A549 (cell line): Measurements from ENCODE around the gene NPB. TPM values are rescaled to one million over a fixed set of nuclear protein-coding genes. Genes with fewer than 3 reads are reported as not detected.

Experiments
- ATAC-seq, 2 experiments: fragments of 200-7000 bp in 1 of 2; fragments of >200 bp in 1 of 2; cut with Nextera tagmentation in 1 of 2; cut with Tn5 transposase in 1 of 2; 3 replicates each; pipeline versions ENCODE4 v1.8.0 to v1.9.1; 2018 to 2020; ENCODE audit warnings: mild to moderate bottlenecking in 1 of 2, moderate library complexity in 1 of 2
- CTCF ChIA-PET: fragments of 300-600 bp; sonication (Branson Sonifier 250); formaldehyde crosslinking; extraction: SDS; loops from one replicate; lab custom pipeline; 2021; ENCODE audit warnings: antibody characterized with exemption, inconsistent platforms; lab: Yijun Ruan, JAX
- POLR2A ChIA-PET: fragments of 350-600 bp; formaldehyde crosslinking; extraction: SDS; loops from one replicate; lab custom pipeline; 2021; ENCODE audit warnings: antibody characterized with exemption, inconsistent platforms; lab: Yijun Ruan, JAX
- DNase-seq, 2 experiments: peaks; one replicate each; pipeline versions ENCODE4 v3.0.0 to v3.0.0-alpha.2; 2011 to 2016; ENCODE audit warnings: low read depth in 1 of 2, low spot score in 1 of 2
- FAIRE-seq: peaks from 2 replicates; lab custom pipeline; 2011; peaks lifted over from hg19 to GRCh38; lab: Jason Lieb, UNC
- H3K27ac ChIP-seq, 2 experiments: fragments of >200 bp; sonication (Bioruptor Twin); formaldehyde crosslinking; 3 replicates each; pipeline ENCODE4 v1.5.1; 2016 to 2017
- H3K4me1 ChIP-seq: fragments of >200 bp; sonication (Bioruptor Twin); formaldehyde crosslinking; 3 replicates; pipeline ENCODE4 v1.6.1; 2016
- H3K4me2 ChIP-seq: fragments of >200 bp; sonication (Bioruptor Twin); formaldehyde crosslinking; 3 replicates; pipeline ENCODE4 v1.6.1; 2016
- H3K4me3 ChIP-seq: fragments of >200 bp; sonication (Bioruptor Twin); formaldehyde crosslinking; 3 replicates; pipeline ENCODE4 v1.5.1; 2016
- H3K9me3 ChIP-seq: fragments of >200 bp; sonication (Bioruptor Twin); formaldehyde crosslinking; 3 replicates; pipeline ENCODE4 v1.6.1; 2016
- CTCF ChIP-seq: fragments of >200 bp; sonication (Bioruptor Twin); formaldehyde crosslinking; IDR thresholded peaks from 3 replicates; pipeline ENCODE4 v1.5.1; 2016
- ESRRA ChIP-seq: fragments of 150-350 bp; IDR thresholded peaks from 2 replicates; pipeline ENCODE4 v1.6.1; 2014; ENCODE audit warnings: mild to moderate bottlenecking, low read length, borderline replicate concordance
- FOSB ChIP-seq: fragments of 250-450 bp; sonication (Bioruptor Pico); IDR thresholded peaks from 2 replicates; pipeline ENCODE4 v1.5.0; 2020; ENCODE audit warnings: mild to moderate bottlenecking, moderate library complexity
- GATA3 ChIP-seq: IDR thresholded peaks from 2 replicates; pipeline ENCODE4 v1.6.1; 2012; ENCODE audit warnings: borderline replicate concordance
- HEYL ChIP-seq: fragments of 250-450 bp; sonication (Bioruptor Pico); IDR thresholded peaks from 2 replicates; pipeline ENCODE4 v1.8.0; 2021; ENCODE audit warnings: mild to moderate bottlenecking, moderate library complexity
- JUN ChIP-seq, 2 experiments: fragments of >200 bp; sonication (Bioruptor Twin); formaldehyde crosslinking; IDR thresholded peaks; 2 replicates in 1 of 2; 3 replicates in 1 of 2; pipeline ENCODE4 v1.6.1; 2016 to 2017
- KDM1A ChIP-seq: fragments of 200-600 bp; sonication (generic); IDR thresholded peaks from 2 replicates; pipeline ENCODE4 v1.6.1; 2016; ENCODE audit warnings: low read depth, mild to moderate bottlenecking
- KDM5A ChIP-seq: fragments of 200-600 bp; sonication (generic); IDR thresholded peaks from 2 replicates; pipeline ENCODE4 v1.6.1; 2016; ENCODE audit warnings: antibody characterized with exemption, mild to moderate bottlenecking
- MAX ChIP-seq: IDR thresholded peaks from 2 replicates; pipeline ENCODE4 v1.6.1; 2012
- MYC ChIP-seq: IDR thresholded peaks from 2 replicates; pipeline ENCODE4 v1.6.1; 2012; ENCODE audit warnings: mild to moderate bottlenecking, inconsistent platforms, low read length, improper control_type of control experiment, borderline replicate concordance
- NFE2L2 ChIP-seq: fragments of 150-350 bp; conservative IDR thresholded peaks from 2 replicates; pipeline ENCODE4 v1.6.1; 2014; ENCODE audit warnings: low read length
- NR3C1 ChIP-seq: fragments of >200 bp; sonication (Bioruptor Twin); formaldehyde crosslinking; IDR thresholded peaks from 3 replicates; pipeline ENCODE4 v1.6.1; 2017
- PHF8 ChIP-seq: fragments of 200-600 bp; sonication (generic); IDR thresholded peaks from 2 replicates; pipeline ENCODE4 v1.6.1; 2016; ENCODE audit warnings: low read depth, mild to moderate bottlenecking, antibody characterized with exemption, moderate library complexity, borderline replicate concordance
- POLR2A ChIP-seq: IDR thresholded peaks from 2 replicates; pipeline ENCODE4 v1.6.1; 2012; ENCODE audit warnings: mild to moderate bottlenecking, low read length
- RARB ChIP-seq: fragments of 250-450 bp; sonication (Bioruptor Pico); IDR thresholded peaks from 2 replicates; pipeline ENCODE4 v1.8.0; 2021; ENCODE audit warnings: mild to moderate bottlenecking, moderate library complexity
- RCOR1 ChIP-seq: fragments of 150-350 bp; IDR thresholded peaks from 2 replicates; pipeline ENCODE4 v1.6.1; 2014; ENCODE audit warnings: antibody characterized with exemption, low read length, low read depth
- RNF2 ChIP-seq: fragments of 200-600 bp; sonication (generic); IDR thresholded peaks from 2 replicates; pipeline ENCODE4 v1.6.1; 2016; ENCODE audit warnings: low read depth, mild to moderate bottlenecking, antibody characterized with exemption, moderate library complexity, borderline replicate concordance
- SMC3 ChIP-seq: fragments of >200 bp; sonication (Bioruptor Twin); formaldehyde crosslinking; IDR thresholded peaks from 3 replicates; pipeline ENCODE4 v1.6.1; 2018; ENCODE audit warnings: inconsistent platforms
- SREBF2 ChIP-seq: fragments of 450-650 bp; IDR thresholded peaks from 2 replicates; pipeline ENCODE4 v1.6.1; 2014; ENCODE audit warnings: mild to moderate bottlenecking, moderate library complexity
- ZNF302 ChIP-seq: fragments of 250-450 bp; sonication (Bioruptor Pico); IDR thresholded peaks from 2 replicates; pipeline ENCODE4 v1.9.0; 2021; ENCODE audit warnings: inconsistent platforms, mild to moderate bottlenecking, moderate library complexity
- WGBS: methylation state at CpG from one replicate; pipeline ENCODE4 v1.1.6; 2017; ENCODE audit errors: missing lambda C conversion rate; 5-methylcytosine and 5-hydroxymethylcytosine counted together
- polyA plus RNA-seq, 4 experiments: library from polyadenylated mRNA; depleted of rRNA in 3 of 4; stranded (reverse); fragments of >200 nt; fragmentation: RNase III in 1 of 4; extraction: RNeasy Plus Mini Kit Qiagen cat#74134 plus additional on column Dnase treatment in 1 of 4; gene quantifications; 2 replicates in 3 of 4; 3 replicates in 1 of 4; pipeline ENCODE4 v1.2.3, GENCODE V29; 2011 to 2017
- TF ChIP-seq, protein P1 (sequence below): fragments of 250-450 bp; sonication (Bioruptor Pico); IDR thresholded peaks from 2 replicates; pipeline ENCODE4 v1.5.0; 2021; ENCODE audit warnings: mild to moderate bottlenecking, moderate library complexity, borderline replicate concordance
- TF ChIP-seq, protein P2 (sequence below): fragments of 150-350 bp; IDR thresholded peaks from 2 replicates; pipeline ENCODE4 v1.6.1; 2014; ENCODE audit warnings: low read depth, mild to moderate bottlenecking, low read length
- TF ChIP-seq, protein P3 (sequence below): fragments of >200 bp; sonication (Bioruptor Twin); formaldehyde crosslinking; IDR thresholded peaks from 3 replicates; pipeline ENCODE4 v1.6.1; 2016

Gene NPB
- polyA plus RNA-seq, 2 of the 4 experiments (the other 2 are of a cell fraction): 0.41 to 0.45 TPM

- WGBS: 88% methylated on average over 27 of the region's 30 CpGs
- FAIRE-seq (no peak), DNase-seq (no peak), ATAC-seq (no peak)
- Histone ChIP-seq H3K4me1 (peaks cover 27% of the 10 kb centered on the region), H3K9me3 (no peaks in the 10 kb centered on the region), H3K4me3 (peak overlapping the region; percentile 88; the same call in 2 of the 3 replicates), H3K4me2 (peak overlapping the region; percentile 87), H3K27ac (peak overlapping the region in 1 of 2 experiments; percentile 94; a peak in 3 of 6 replicates)
- TF ChIP-seq ESRRA (no peak), POLR2A (no peak), KDM1A (no peak), ZNF302 (CRISPR knock-in tag) (no peak), MAX (no peak), HEYL (CRISPR knock-in tag) (no peak)
- TF ChIP-seq, protein P1, sequence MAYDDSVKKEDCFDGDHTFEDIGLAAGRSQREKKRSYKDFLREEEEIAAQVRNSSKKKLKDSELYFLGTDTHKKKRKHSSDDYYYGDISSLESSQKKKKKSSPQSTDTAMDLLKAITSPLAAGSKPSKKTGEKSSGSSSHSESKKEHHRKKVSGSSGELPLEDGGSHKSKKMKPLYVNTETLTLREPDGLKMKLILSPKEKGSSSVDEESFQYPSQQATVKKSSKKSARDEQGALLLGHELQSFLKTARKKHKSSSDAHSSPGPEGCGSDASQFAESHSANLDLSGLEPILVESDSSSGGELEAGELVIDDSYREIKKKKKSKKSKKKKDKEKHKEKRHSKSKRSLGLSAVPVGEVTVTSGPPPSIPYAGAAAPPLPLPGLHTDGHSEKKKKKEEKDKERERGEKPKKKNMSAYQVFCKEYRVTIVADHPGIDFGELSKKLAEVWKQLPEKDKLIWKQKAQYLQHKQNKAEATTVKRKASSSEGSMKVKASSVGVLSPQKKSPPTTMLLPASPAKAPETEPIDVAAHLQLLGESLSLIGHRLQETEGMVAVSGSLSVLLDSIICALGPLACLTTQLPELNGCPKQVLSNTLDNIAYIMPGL: no peak
- ChIA-PET POLR2A (no interaction called here), CTCF (interaction anchor here (0.7 to 2.6 kb wide), 6 partner anchors 11 to 155 kb away, joined by 3 to 15 read pairs (median 4); partner anchors contain the start of gene MRPL12)
These were observed 43.7 kb upstream of the NPB start for GRCh38 chr17:81858170-81858966.

DNA sequence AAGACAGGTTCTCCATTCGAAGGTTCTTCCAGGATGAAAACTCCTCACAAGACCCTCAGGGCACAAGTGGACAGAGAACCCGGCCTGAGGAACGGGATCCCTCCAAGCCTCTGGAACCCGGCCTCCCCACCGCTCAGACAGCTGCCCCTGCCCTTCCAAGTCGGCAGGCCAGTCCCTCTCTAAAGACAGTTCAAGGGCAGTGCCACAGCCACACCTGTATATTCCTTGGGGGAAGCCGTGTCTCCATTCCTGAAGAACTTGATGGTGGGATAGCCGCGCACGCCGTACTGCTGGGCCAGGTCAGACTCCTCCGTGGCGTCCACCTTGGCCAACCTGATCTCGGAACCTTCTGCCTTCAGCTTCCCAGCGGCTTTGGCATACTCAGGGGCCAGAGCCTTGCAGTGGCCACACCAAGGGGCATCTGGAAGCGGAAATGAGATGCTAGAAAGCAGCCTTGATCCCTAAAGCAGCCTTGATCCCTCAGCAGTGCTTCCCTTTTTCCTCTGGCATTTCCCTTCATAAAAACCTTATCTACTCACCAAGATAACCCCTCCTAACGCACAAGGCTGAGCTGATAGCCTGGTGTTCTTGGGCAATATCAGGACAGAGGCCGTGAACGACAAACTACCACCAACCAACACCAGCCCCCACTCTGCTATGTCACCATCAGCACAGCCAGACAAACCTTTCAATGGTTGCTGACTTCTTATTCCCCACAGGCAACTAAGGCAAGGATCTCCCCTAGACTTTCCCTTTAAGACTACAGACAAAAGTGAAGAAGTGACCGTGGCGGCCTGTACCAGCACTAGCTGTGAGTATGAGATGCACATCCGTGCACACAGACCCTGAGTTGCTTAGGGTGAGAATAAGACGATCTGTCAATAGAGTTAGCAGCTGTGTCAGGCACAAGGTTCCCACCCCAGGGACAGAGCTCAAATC is 42.8 kb upstream of the NPB start:
- WGBS: 64% methylated on average over 23 of the region's 23 CpGs
- peak overlapping the region; percentile 87 for H3K4me2 ChIP-seq
- no peak for ATAC-seq
- H3K4me3 ChIP-seq: peak overlapping the region; percentile 88
- ChIA-PET CTCF (interaction anchor here (0.7 to 2.6 kb wide), 8 partner anchors 10 to 157 kb away, joined by 3 to 15 read pairs (median 4); partner anchors contain the start of genes MCRIP1 and MRPL12), POLR2A (interaction anchor here (0.6 to 1.0 kb wide), 2 partner anchors 25 to 64 kb away, joined by 3 to 5 read pairs; no protein-coding TSS in a partner anchor)
- DNase-seq: no peak
- TF ChIP-seq RARB (CRISPR knock-in tag): no peak
- TF ChIP-seq MYC: no peak
- TF ChIP-seq KDM1A: no peak
- TF ChIP-seq NR3C1: no peak
- TF ChIP-seq, protein P2, sequence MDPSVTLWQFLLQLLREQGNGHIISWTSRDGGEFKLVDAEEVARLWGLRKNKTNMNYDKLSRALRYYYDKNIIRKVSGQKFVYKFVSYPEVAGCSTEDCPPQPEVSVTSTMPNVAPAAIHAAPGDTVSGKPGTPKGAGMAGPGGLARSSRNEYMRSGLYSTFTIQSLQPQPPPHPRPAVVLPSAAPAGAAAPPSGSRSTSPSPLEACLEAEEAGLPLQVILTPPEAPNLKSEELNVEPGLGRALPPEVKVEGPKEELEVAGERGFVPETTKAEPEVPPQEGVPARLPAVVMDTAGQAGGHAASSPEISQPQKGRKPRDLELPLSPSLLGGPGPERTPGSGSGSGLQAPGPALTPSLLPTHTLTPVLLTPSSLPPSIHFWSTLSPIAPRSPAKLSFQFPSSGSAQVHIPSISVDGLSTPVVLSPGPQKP: no peak
- TF ChIP-seq FOSB (CRISPR knock-in tag): no peak
- TF ChIP-seq RNF2: no peak
- TF ChIP-seq, protein P3, sequence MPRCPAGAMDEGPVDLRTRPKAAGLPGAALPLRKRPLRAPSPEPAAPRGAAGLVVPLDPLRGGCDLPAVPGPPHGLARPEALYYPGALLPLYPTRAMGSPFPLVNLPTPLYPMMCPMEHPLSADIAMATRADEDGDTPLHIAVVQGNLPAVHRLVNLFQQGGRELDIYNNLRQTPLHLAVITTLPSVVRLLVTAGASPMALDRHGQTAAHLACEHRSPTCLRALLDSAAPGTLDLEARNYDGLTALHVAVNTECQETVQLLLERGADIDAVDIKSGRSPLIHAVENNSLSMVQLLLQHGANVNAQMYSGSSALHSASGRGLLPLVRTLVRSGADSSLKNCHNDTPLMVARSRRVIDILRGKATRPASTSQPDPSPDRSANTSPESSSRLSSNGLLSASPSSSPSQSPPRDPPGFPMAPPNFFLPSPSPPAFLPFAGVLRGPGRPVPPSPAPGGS: no peak
- TF ChIP-seq PHF8: no peak
- TF ChIP-seq RCOR1: no peak
- TF ChIP-seq JUN (IDR thresholded peaks at IDR 0.05): no peak
- TF ChIP-seq CTCF: no peak
- TF ChIP-seq GATA3: no peak
- TF ChIP-seq NFE2L2: no peak
- no peak for TF ChIP-seq SREBF2
- TF ChIP-seq KDM5A: no peak
- no peak for TF ChIP-seq SMC3
- no peaks in the 10 kb centered on the region for H3K9me3 ChIP-seq
- peaks cover 35% of the 10 kb centered on the region for H3K4me1 ChIP-seq
- peak overlapping the region; percentile 94 to 96 for H3K27ac ChIP-seq
- no peak for FAIRE-seq
